ACC112 (cell line): ENCODE measurements around the gene SLIT3.

Experiments used
- H2AFZ ChIP-seq: fragments of 200-600 bp; sonication (generic); one replicate; pipeline ENCODE4 v1.6.0; 2017; ENCODE audit warnings: antibody characterized with exemption, low read length; ENCODE audit not compliant: unreplicated experiment
- H3K27ac ChIP-seq: fragments of 200-600 bp; sonication (generic); 2 replicates; pipeline ENCODE4 v1.5.1; 2014; ENCODE audit warnings: low read depth, mild to moderate bottlenecking, antibody characterized with exemption, low read length, moderate library complexity
- H3K27me3 ChIP-seq: fragments of 200-600 bp; sonication (generic); 2 replicates; pipeline ENCODE4 v1.6.1; 2014; ENCODE audit warnings: mild to moderate bottlenecking, antibody characterized with exemption, low read length, moderate library complexity, mixed read lengths; ENCODE audit not compliant: insufficient read depth
- H3K36me3 ChIP-seq: fragments of 200-600 bp; sonication (generic); 2 replicates; pipeline ENCODE4 v1.6.1; 2016; ENCODE audit warnings: mild to moderate bottlenecking, antibody characterized with exemption, low read length, moderate library complexity, mixed read lengths; ENCODE audit not compliant: insufficient read depth
- H3K4me1 ChIP-seq: fragments of 200-600 bp; sonication (generic); one replicate; pipeline ENCODE4 v1.6.1; 2016; ENCODE audit warnings: low read length, mixed read lengths; ENCODE audit not compliant: insufficient read depth, unreplicated experiment, control insufficient read depth
- H3K4me3 ChIP-seq: fragments of 200-600 bp; sonication (generic); 2 replicates; pipeline ENCODE4 v1.5.1; 2014; ENCODE audit warnings: mild to moderate bottlenecking, low read depth, low read length
- H3K79me2 ChIP-seq: fragments of 200-600 bp; sonication (generic); one replicate; pipeline ENCODE4 v1.6.0; 2016; ENCODE audit warnings: low read length; ENCODE audit not compliant: control insufficient read depth, unreplicated experiment, insufficient read depth

The SLIT3 gene

DNA sequence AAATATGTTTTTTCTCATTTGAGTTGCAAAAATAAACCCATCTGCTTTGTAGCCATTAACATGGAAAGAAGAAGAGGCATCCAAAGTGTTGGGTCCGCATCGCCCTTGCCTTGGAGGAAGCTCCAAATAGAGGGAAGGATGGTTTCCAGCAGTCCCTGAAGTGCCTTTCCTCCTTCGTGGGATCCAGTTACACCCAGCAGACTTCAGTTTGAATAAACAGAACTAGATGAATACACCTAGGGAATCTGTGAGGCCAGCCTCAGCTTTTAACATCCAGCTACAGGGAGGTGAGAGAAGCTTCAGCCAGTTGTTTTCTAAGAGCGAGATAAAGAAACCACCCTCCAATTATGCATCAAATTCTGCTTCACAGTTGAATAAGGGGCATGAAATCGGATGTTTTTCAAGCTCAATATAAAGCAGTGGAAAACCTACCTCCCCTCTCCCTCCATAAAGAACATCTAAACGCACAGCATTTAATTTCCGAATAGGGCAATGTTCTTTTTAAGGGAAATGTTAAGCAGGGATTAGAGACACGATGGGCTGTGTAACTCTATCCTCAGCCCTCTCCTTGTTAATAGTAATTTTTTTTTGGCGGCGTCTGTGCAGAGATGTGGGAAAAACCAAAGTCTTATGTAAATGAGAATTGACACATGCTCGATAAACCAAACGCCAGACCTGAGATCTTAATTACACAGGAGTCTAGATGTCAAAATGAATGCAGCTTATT, 264.7 kb downstream of the SLIT3 start:
- no peak overlapping the region for H3K27ac ChIP-seq
- no peaks in the 10 kb centered on the region for H3K36me3 ChIP-seq
- no peaks in the 10 kb centered on the region for H3K4me1 ChIP-seq
- no peaks in the 10 kb centered on the region for H3K27me3 ChIP-seq
- H2AFZ ChIP-seq = no peak overlapping the region
- H3K4me3 ChIP-seq = no peak overlapping the region
- no peaks in the 10 kb centered on the region for H3K79me2 ChIP-seq

DNA sequence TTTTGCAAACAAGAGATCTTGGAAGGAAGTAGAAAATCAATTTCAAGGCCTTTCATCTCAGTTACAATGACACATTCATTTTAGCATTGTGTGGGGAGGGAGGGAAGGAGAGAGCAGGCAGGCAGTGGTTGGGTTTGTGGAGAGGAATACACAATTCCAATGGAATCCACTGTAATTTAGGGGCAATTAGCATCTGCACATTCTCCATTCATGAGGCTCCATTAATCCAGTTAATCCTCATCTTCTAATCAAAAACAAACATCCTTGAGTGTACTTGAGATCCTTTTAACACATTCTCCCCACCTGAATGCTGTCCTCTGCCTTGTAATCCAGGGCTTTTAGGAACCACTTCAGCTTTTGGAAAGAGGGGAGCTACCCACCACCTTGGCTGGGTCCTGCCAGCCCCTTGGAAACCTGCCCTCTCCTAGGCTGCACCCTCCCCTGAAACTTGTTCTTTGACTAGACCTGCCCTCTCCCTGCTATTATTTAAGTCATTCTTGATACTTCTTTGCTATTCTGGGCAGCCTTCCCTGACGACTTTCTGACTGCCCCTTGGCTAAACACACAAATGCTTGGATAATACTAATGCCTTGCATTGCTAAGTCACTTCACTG, 271.2 kb downstream of the SLIT3 start:
- no peak overlapping the region for H3K4me3 ChIP-seq
- no peaks in the 10 kb centered on the region for H3K79me2 ChIP-seq
- no peaks in the 10 kb centered on the region for H3K4me1 ChIP-seq
- no peak overlapping the region for H2AFZ ChIP-seq
- H3K27ac ChIP-seq = no peak overlapping the region
- H3K27me3 ChIP-seq = no peaks in the 10 kb centered on the region
- H3K36me3 ChIP-seq = no peaks in the 10 kb centered on the region

DNA sequence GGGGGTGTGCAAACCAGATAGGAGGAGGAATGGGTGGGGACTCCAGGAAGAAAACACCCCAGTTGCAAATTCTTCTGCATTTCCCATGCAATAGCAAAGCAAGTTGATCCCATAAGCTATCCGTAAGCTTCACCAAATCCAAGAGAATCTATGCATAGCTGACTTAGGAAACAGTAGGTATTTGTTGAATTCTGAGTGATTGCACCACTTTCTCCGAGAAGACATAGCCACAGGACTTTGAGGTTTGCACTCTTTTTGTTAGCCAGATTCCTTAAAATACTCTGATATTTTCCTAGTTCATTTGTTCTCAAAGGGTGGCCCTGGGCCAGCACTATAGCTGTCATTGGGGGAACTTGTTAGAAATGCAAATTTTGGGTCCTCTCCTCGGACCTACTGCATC, 271.9 kb downstream of the SLIT3 start:
- Histone ChIP-seq H3K79me2 (no peaks in the 10 kb centered on the region), H3K4me1 (no peaks in the 10 kb centered on the region), H2AFZ (no peak overlapping the region), H3K27ac (no peak overlapping the region), H3K27me3 (no peaks in the 10 kb centered on the region), H3K36me3 (no peaks in the 10 kb centered on the region), H3K4me3 (no peak overlapping the region)

DNA sequence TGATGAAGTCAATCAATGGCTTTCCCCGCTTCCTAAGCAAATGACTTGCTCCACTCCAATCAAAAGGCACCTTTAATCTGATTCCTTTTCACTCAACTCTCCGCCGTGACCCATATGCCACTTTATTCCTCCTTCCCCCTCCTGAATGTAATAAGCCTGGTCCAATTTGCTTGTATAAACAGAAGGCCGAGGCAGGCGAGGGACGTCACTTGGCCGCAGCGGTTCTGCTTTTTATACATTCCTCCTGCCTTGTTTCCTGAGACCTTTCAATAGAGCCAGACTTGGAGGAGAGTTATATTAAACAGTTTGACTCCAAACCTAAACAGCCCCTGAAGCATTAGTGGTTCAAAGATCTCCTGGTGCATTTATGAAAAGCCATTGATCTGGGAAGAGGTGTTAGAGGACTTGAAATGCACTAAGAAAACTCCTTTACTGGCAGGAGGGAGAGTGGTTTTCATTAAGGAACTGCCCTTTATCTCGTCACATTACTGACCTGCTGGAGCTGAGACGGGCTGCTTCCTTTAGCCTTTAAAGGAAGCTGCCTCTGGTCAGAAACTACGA, 273.4 kb downstream of the SLIT3 start:
- H3K27me3 ChIP-seq = no peaks in the 10 kb centered on the region
- no peaks in the 10 kb centered on the region for H3K4me1 ChIP-seq
- H3K27ac ChIP-seq = no peak overlapping the region
- H3K4me3 ChIP-seq = no peak overlapping the region
- H2AFZ ChIP-seq = no peak overlapping the region
- no peaks in the 10 kb centered on the region for H3K79me2 ChIP-seq
- no peaks in the 10 kb centered on the region for H3K36me3 ChIP-seq

GRCh38 chr5:169025491-169025890, 275.4 kb downstream of the SLIT3 start:
- Histone ChIP-seq H3K27me3 (no peaks in the 10 kb centered on the region), H3K27ac (no peak overlapping the region), H3K36me3 (no peaks in the 10 kb centered on the region), H3K79me2 (no peaks in the 10 kb centered on the region), H3K4me3 (no peak overlapping the region), H3K4me1 (no peaks in the 10 kb centered on the region), H2AFZ (no peak overlapping the region)

DNA sequence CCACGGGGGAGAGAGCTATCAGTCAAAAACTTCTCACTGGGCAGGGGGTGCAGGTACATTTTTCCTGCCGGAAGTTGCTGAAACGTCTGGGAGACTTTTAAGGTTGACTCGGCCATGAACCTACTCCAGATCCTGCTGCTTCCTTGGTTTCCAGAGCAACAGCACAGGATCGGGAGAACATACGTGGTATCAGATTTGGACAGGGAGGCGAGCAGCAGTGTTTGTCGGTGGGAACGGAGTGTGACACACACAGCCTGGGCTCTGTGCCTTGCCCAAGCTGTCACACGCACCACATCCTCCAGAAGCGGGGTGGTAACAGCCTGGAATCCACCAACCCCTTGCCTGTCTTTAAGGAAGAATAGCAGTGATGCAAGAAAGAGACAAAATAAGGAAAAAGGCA, 276.5 kb downstream of the SLIT3 start:
- Histone ChIP-seq H3K4me3 (no peak overlapping the region), H3K36me3 (no peaks in the 10 kb centered on the region), H3K79me2 (no peaks in the 10 kb centered on the region), H2AFZ (no peak overlapping the region), H3K27me3 (no peaks in the 10 kb centered on the region), H3K4me1 (no peaks in the 10 kb centered on the region), H3K27ac (no peak overlapping the region)

DNA sequence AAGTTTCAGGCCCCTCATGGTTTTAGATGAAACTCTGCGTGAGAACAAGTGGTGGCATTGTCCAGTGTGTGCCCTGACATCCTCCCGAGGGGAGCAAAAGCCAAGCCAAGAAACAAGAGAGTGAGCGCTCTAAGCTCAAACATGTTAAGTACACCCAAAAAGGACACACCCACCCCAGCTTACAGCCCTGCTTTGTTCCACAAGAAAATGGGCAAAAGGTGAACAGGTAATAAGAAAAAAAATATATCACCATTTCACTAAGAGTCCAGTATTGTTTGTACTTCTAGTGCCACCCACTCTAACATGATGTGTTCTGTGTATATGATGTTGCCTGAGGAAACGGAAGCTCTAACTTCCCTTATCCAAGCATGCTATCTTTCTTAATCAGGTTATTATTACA, 278.2 kb downstream of the SLIT3 start:
- Histone ChIP-seq H3K4me1 (no peaks in the 10 kb centered on the region), H3K36me3 (no peaks in the 10 kb centered on the region), H3K27me3 (no peaks in the 10 kb centered on the region), H2AFZ (no peak overlapping the region), H3K79me2 (no peaks in the 10 kb centered on the region), H3K27ac (no peak overlapping the region), H3K4me3 (no peak overlapping the region)

DNA sequence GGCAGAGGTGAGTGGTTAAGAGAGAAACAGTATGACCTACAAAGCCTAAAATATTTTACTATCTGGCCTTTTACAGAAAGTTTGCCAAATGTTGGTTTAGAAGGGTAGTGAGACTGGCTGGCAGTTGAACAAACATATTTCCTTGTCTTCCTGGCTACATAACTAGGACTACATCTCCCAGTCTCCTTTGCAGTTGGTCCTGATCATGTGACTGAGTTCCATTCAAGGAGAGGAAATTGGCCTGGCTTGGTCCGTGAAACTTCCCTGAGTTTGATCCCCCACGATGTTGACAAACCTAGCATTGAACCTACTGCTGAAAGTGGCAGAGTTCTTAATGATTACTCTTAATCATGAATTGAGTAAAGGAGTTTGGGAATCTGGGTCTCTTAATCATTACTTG, 280.8 kb downstream of the SLIT3 start:
- Histone ChIP-seq H3K36me3 (no peaks in the 10 kb centered on the region), H3K4me1 (no peaks in the 10 kb centered on the region), H3K79me2 (no peaks in the 10 kb centered on the region), H3K27ac (no peak overlapping the region), H3K4me3 (no peak overlapping the region), H2AFZ (no peak overlapping the region), H3K27me3 (0 out of 2 replicates have a peak, but pooled peaks cover 4% of the 10 kb centered on the region)

GRCh38 chr5:169018925-169019324, 282.0 kb downstream of the SLIT3 start:
- Histone ChIP-seq H3K4me1 (no peaks in the 10 kb centered on the region), H3K4me3 (no peak overlapping the region), H2AFZ (no peak overlapping the region), H3K27ac (no peak overlapping the region), H3K79me2 (no peaks in the 10 kb centered on the region), H3K36me3 (no peaks in the 10 kb centered on the region), H3K27me3 (0 out of 2 replicates have a peak, but pooled peaks cover 4% of the 10 kb centered on the region)

DNA sequence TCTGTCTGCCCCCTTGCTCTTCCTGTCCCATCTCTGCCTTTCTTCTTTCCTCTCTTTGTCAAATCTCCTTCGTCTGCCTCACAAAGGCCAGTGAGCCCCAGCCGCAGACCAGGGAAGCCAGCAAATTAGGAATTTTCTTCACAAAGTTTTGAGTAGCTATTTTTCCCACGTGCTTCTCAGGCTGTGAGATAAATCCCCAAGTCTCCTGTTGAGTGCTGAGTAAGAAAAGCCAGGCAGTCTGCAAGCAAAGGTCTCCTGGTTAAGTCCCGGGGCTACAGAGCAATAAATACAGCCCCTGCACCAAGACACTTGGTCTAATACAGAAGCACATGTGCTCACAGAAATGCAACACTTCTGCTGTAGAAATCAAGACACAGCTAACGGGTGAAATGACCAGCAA, 284.9 kb downstream of the SLIT3 start:
- Histone ChIP-seq H3K36me3 (no peaks in the 10 kb centered on the region), H3K27me3 (0 out of 2 replicates have a peak, but pooled peaks cover 4% of the 10 kb centered on the region)

GRCh38 chr5:169013846-169014245, 287.1 kb downstream of the SLIT3 start:
- H2AFZ ChIP-seq = no peak overlapping the region
- 0 out of 2 replicates have a peak, but pooled peaks cover 4% of the 10 kb centered on the region for H3K27me3 ChIP-seq
- no peaks in the 10 kb centered on the region for H3K36me3 ChIP-seq
- no peaks in the 10 kb centered on the region for H3K79me2 ChIP-seq
- H3K27ac ChIP-seq = no peak overlapping the region
- H3K4me3 ChIP-seq = no peak overlapping the region
- no peaks in the 10 kb centered on the region for H3K4me1 ChIP-seq

More for the DNA sequence above, 284.9 kb downstream of the SLIT3 start:
- Histone ChIP-seq H3K79me2 (no peaks in the 10 kb centered on the region), H3K27ac (no peak overlapping the region), H3K4me1 (no peaks in the 10 kb centered on the region), H2AFZ (no peak overlapping the region), H3K4me3 (no peak overlapping the region)
